Right hindlimb (tissue), 1 donor: ENCODE measurements around the gene SPIRE2.
A peak's percentile ranks its signal among the peaks of the same experiment; 100 is the strongest.
"Not testable (repeated sequence)": the region's sequence is repeated elsewhere in the genome, so short reads cannot be mapped to it uniquely, and the experiment has no call there.

Source experiments
- DNase-seq: peaks from one replicate; pipeline ENCODE4 v3.0.0-alpha.2; 2018

The SPIRE2 gene, protein sequence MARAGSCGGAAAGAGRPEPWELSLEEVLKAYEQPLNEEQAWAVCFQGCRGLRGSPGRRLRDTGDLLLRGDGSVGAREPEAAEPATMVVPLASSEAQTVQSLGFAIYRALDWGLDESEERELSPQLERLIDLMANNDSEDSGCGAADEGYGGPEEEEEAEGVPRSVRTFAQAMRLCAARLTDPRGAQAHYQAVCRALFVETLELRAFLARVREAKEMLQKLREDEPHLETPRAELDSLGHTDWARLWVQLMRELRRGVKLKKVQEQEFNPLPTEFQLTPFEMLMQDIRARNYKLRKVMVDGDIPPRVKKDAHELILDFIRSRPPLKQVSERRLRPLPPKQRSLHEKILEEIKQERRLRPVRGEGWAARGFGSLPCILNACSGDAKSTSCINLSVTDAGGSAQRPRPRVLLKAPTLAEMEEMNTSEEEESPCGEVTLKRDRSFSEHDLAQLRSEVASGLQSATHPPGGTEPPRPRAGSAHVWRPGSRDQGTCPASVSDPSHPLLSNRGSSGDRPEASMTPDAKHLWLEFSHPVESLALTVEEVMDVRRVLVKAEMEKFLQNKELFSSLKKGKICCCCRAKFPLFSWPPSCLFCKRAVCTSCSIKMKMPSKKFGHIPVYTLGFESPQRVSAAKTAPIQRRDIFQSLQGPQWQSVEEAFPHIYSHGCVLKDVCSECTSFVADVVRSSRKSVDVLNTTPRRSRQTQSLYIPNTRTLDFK

GRCh38 chr16:89828199-89828869, at the start of gene SPIRE2:
Gene SPIRE2, plus strand, starts transcription at chr16:89828475. Its CDS starts 76 bp downstream, at chr16:89828551.
- DNase-seq, result peak; percentile 85

- DNase-seq, result no peak
Observed at GRCh38 chr16:89779231-89779908, 48.9 kb upstream of the SPIRE2 start.

GRCh38 chr16:89779909-89780305, 48.4 kb upstream of the SPIRE2 start:
- no peak for DNase-seq

- no peak for DNase-seq
Observed at GRCh38 chr16:89782489-89782888, 45.8 kb upstream of the SPIRE2 start.

DNA sequence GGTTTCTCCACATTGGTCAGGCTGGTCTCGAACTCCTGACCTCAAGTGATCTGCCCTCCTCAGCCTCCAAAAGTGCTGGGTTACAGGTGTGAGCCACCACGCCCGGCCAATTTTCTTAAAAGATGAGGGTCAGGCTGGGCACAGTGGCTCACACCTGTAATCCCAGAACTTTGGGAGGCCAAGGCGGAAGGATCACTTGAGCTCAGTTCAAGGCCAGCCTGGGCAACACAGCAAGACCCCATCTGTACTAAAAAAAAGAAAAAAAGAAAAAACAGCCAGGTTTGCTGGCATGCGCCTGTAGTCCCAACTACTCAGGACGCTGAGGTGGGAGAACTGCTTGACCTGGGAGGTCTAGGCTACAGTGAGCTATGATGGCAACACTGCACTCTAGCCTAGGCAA, 44.3 kb upstream of the SPIRE2 start:
- not testable (repeated sequence) for DNase-seq

DNA sequence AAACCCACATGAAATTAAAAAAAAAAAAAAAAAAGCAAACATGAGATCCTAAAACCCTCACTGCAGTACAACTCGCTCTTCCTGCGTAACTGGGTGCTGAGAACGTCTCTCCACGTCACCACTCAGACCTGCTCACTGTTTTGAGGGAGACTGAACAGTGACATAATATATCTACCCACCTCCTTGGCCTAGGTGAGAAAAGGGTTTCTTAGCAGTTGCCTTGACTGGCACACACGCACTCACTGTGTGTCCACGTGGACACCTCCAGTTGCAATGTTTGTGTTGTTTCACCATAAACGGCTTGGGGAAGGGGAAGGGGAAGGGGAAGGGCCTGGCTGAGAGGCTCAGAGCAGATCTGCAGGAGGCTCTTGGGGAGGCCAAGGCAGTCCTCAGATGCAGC, 43.9 kb upstream of the SPIRE2 start:
- no peak for DNase-seq

GRCh38 chr16:89785523-89786155, 42.6 kb upstream of the SPIRE2 start:
- no peak for DNase-seq

- no peak for DNase-seq
Observed at GRCh38 chr16:89786474-89787364, 41.6 kb upstream of the SPIRE2 start.

DNA sequence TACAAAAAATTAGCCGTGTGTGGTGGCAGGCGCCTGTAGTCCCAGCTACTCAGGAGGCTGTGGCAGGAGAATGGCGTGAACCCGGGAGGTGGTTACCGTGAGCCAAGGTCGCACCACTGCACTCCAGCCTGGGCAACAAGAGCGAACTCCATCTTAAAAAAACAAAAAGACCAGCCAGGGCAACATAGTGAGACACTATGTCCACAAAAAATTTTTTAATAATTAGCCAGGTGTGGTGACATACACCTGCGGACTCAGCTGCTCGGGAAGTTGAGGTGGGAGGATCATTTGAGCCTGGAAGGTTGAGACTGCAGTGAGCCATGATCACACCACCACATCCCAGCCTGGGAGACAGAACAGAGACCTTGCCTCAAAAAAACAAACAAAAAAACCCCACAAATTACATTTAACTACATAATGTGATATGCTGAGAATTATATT, 40.9 kb upstream of the SPIRE2 start:
- no peak for DNase-seq

DNA sequence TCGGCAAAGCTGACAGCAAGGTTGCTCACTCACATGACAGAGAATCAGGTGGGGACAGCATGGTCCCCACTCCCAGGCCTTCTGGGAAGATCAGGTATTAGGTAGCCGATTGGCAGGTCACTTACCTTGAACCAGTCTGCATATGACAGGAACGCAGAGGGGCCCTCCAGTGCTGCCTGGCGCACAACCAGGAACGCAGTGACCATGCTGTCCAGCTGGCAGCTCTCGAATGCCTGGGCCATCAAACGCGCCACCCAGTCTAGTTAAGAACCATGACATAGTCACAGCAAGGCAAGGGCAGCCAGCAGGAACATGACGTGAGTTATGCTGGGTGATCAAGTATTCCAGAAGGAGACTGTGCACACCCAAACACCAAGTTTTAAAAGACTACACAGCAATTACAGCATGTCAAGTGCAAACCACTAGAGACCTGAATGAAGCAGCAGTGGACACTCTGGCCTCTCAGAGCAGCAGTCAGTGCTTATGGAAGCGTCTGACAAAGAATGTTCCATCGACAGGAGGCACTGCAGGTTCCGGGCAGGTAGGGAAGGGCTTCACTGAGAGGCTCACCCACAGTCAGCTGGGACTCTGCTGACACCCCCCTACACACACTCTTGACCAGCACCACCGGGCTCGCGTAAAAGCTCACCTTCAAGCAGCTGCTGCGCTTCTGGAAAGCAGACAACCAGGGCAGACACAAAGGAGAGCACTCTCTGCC, 36.8 kb upstream of the SPIRE2 start:
- DNase-seq, result no peak

DNA sequence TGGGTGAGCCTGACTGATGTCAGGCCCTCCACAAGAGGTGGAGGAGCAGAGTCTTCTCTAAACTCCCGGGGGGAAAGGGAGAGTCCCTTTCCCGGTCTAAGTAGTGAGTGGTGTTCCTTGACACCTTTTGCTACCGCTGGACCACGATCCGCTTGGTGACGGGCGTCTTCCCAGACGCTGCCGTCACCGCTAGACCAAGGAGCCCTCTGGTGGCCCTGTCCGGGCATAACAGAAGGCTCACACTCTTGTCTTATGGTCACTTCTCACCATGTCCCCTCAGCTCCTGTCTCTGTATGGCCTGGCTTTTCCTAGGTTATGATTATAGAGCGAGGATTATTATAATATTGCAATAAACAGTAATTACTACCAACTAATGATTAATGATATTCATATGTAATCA, 35.2 kb upstream of the SPIRE2 start:
- DNase-seq, result peak; percentile 36

DNA sequence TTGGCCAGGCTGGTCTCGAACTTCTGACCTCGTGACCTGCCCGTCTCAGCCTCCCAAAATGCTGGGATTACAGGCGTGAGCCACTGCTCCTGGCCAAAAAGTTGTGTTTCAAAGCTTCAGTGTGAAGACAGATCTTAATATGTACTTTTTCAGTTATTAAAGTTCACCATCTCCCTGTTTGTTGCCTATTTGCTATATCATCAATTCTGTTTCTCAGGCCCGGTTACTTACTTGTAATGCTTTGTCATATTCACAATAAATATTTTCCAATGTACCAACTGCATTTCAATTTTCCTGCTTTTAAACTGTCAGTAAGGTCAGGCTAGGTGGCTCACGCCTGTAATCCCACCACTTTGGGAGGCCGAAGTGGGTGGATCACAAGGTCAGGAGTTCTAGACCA, 34.3 kb upstream of the SPIRE2 start:
- DNase-seq, result no peak

DNA sequence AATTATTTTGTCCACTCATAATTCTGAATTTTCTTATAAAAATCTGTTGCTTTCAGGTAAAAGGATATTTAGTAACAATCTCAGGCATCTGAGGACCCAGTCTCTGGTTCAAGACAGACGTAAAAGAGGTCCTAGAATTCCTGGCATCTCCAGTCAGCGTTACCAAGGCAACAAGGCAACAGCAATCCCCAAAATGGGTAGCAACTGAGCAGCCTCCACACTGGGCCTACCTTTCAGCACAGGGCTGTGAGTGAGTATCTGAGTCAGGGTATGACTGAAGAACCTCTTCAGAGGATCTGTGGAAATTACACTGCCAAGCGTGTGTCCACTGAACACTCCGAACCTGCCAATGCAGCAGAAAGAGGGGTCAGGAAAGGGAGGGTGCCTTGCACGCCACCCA, 32.6 kb upstream of the SPIRE2 start:
- no peak for DNase-seq

DNA sequence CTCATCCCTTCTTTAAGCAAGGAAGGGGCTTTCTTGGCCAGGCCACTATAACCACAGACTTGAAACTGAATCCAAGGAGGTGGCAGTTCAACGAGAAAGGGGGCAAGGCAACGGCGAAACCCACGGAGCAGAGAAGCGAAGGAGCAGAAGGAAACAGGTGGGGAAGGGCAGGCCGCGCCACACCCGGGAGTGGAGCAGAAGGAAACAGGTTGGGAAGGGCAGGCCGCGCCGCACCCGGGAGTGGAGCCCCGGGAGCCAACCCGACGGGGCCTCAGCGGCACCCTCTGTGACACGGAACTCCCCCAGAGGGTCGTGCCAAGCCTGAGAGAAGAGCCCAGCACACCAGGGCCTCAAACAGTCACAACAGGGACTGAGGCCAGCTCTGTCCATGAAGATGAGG, 32.2 kb upstream of the SPIRE2 start:
- no peak for DNase-seq

DNA sequence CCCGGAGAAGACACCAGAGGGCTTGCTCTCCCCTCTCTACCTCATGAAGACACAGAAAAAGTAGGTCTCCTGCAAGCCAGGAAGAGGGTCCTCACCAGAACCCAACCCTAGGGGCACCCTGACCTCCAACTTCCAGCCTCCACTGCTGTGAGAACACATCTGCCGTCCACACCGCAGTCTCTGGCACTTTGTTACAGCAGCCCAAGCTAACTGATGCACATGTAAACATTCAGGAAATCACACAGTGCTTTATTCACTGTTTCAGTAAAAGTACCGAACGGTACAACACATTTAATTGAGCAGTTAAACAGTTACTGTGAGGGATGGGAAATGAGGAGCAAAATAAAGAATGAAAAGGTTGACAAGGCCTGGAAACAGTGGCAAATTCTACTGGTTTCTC, 30.1 kb upstream of the SPIRE2 start:
- DNase-seq, result no peak

GRCh38 chr16:89798832-89799370, 29.4 kb upstream of the SPIRE2 start:
- DNase-seq, result no peak

- no peak for DNase-seq
Observed at GRCh38 chr16:89801800-89802199, 26.5 kb upstream of the SPIRE2 start.

GRCh38 chr16:89805136-89805905, 23.0 kb upstream of the SPIRE2 start:
- DNase-seq, result no peak

- DNase-seq, result not testable (repeated sequence)
Observed at GRCh38 chr16:89806589-89807193, 21.6 kb upstream of the SPIRE2 start.
